ENCODE results near the gene SMYD3. TPM values are rescaled to one million over a fixed set of nuclear protein-coding genes. Genes with fewer than 3 reads are reported as not detected.

Gene SMYD3
- total RNA-seq, 1 donor from 2014 or later = 29.3 TPM

DNA sequence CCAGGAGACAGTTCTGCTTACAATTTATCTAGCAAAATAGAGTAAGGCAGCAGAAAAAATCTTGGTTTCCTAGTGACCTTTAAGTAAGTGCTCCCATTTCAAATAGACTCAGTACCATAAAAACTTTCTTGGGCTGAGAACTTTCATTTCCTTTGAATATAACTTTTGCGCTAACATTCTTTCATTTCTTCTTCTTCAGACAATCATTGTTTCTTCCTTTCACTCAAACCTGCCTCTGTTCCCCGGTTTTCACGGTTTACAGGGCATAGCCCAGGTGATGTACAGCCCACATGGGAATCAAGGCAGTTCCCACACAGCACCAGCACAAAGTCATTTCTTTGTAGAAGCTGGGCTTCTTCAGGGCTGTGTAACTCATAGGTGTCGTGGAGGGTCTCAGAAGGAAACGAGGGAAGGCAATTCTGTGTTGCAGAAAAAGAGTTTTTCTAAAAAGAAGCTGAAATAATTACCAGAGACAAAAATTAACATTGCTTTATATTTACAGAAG lies 611.6 kb downstream of the SMYD3 start:
- Mint-ChIP-seq H3K27me3 (ENCODE audit: low read depth) (no peaks in the 10 kb centered on the region), H3K4me3 (ENCODE audit: unreplicated experiment) (no peak overlapping the region), H3K4me1 (ENCODE audit: low read depth) (peaks cover 17% of the 10 kb centered on the region), H3K36me3 (ENCODE audit: low read depth) (peaks cover 16% of the 10 kb centered on the region), H3K9me3 (ENCODE audit: low read depth) (peaks cover 15% of the 10 kb centered on the region), H3K27ac (ENCODE audit: unreplicated experiment) (no peak overlapping the region)
- DNase-seq (ENCODE audit: low spot score) = no peak
- TF ChIP-seq, protein P1, sequence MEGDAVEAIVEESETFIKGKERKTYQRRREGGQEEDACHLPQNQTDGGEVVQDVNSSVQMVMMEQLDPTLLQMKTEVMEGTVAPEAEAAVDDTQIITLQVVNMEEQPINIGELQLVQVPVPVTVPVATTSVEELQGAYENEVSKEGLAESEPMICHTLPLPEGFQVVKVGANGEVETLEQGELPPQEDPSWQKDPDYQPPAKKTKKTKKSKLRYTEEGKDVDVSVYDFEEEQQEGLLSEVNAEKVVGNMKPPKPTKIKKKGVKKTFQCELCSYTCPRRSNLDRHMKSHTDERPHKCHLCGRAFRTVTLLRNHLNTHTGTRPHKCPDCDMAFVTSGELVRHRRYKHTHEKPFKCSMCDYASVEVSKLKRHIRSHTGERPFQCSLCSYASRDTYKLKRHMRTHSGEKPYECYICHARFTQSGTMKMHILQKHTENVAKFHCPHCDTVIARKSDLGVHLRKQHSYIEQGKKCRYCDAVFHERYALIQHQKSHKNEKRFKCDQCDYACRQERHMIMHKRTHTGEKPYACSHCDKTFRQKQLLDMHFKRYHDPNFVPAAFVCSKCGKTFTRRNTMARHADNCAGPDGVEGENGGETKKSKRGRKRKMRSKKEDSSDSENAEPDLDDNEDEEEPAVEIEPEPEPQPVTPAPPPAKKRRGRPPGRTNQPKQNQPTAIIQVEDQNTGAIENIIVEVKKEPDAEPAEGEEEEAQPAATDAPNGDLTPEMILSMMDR (IDR thresholded peaks at IDR 0.05) = no peak

DNA sequence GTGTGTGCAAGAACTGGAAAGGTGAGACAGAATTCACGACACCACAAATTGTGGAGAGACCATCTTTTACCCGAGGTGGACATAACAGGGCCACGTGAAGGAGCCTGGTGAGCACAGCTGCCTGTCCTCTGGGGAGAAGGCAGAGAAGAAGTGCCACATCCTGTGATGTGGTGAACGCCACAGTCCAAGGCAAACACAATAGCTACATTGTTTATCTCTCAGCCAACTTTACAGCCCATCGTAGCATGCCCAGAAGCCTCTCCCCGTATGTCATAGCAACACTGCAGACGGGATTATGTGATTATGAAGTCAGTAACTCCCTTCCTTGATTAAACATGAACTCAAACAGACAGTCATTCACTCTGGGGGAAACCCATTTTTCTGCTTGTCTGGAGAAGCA lies 612.2 kb downstream of the SMYD3 start:
- H3K9me3 Mint-ChIP-seq (ENCODE audit: low read depth) = peaks cover 20% of the 10 kb centered on the region

DNA sequence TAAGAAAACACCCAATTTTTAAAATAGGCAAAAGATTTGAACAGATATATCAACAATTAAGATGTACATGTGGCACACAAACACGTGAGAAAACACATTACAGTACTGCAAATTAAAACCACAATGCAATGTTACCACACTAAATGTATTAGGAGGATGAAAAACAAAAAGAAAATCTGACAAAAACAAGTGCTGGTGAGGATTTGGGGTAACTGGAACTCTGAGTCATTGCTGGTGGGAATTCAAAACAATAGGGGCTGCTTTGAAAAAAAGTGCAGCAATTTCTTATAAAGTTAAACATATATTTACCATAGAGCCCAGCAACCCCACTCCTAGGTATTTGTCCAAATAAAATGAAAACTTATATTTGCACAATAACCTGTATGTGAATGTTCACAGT lies 614.1 kb downstream of the SMYD3 start:
- Mint-ChIP-seq H3K27me3 (ENCODE audit: low read depth) (no peaks in the 10 kb centered on the region), H3K27ac (ENCODE audit: unreplicated experiment) (no peak overlapping the region), H3K4me3 (ENCODE audit: unreplicated experiment) (no peak overlapping the region), H3K9me3 (ENCODE audit: low read depth) (peaks cover 26% of the 10 kb centered on the region), H3K4me1 (ENCODE audit: low read depth) (peaks cover 17% of the 10 kb centered on the region), H3K36me3 (ENCODE audit: low read depth) (peaks cover 24% of the 10 kb centered on the region)
- no peak for DNase-seq (ENCODE audit: low spot score)
- TF ChIP-seq, protein P1 (IDR thresholded peaks at IDR 0.05) = no peak

More for the DNA sequence above, 612.2 kb downstream of the SMYD3 start:
- Mint-ChIP-seq H3K4me3 (ENCODE audit: unreplicated experiment) (no peak overlapping the region), H3K4me1 (ENCODE audit: low read depth) (peaks cover 17% of the 10 kb centered on the region), H3K36me3 (ENCODE audit: low read depth) (peaks cover 22% of the 10 kb centered on the region), H3K27ac (ENCODE audit: unreplicated experiment) (no peak overlapping the region), H3K27me3 (ENCODE audit: low read depth) (no peaks in the 10 kb centered on the region)
- TF ChIP-seq, protein P1 (IDR thresholded peaks at IDR 0.05) = no peak
- no peak for DNase-seq (ENCODE audit: low spot score)

DNA sequence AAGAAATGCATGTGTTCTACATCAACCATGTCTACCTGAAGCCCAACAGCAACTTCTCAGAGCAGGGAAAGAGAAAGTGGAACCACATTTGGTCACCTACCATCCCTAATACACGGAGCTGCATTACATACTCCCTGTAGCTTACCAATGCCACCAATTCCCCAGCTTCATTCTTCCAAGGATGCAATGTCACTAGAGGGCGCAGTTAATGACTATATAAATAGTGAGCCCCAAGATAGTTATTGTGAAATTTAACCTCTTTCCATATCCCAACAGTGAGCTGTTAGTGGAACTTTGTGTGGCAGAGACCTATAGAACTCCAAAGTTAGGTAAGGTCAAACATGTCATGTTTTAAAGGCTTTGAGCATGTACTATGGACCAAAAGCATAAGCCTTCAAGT lies 618.3 kb downstream of the SMYD3 start:
- no peaks in the 10 kb centered on the region for H3K27me3 Mint-ChIP-seq (ENCODE audit: low read depth)
- H3K9me3 Mint-ChIP-seq (ENCODE audit: low read depth) = peaks cover 33% of the 10 kb centered on the region
- peaks cover 26% of the 10 kb centered on the region for H3K36me3 Mint-ChIP-seq (ENCODE audit: low read depth)
- no peak for DNase-seq (ENCODE audit: low spot score)
- TF ChIP-seq, protein P1 (IDR thresholded peaks at IDR 0.05) = peak; percentile 53
- H3K4me1 Mint-ChIP-seq (ENCODE audit: low read depth) = no peaks in the 10 kb centered on the region
- H3K4me3 Mint-ChIP-seq (ENCODE audit: unreplicated experiment) = no peak overlapping the region
- no peak overlapping the region for H3K27ac Mint-ChIP-seq (ENCODE audit: unreplicated experiment)

DNA sequence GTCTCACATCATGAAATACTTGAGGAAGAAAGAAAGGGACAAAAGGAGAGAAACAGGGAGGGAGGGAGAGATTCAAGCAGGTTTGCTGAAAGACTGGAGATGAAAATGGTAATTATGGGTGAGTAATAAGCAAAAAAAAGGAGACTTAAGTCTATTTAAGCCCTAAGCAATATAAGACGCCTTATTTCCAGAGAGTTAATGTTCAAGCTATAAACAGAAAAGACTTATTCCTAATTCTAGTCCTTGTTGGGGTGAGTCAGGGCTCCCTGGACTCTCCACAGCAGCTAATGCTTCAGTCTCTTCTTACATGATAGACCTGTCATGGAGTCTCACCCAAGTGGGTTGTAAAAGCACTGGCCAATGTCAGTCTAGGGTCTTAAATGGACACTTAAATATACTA lies 619.2 kb downstream of the SMYD3 start:
- H3K4me3 Mint-ChIP-seq (ENCODE audit: unreplicated experiment) = no peak overlapping the region
- H3K4me1 Mint-ChIP-seq (ENCODE audit: low read depth) = no peaks in the 10 kb centered on the region
- no peaks in the 10 kb centered on the region for H3K27me3 Mint-ChIP-seq (ENCODE audit: low read depth)
- H3K27ac Mint-ChIP-seq (ENCODE audit: unreplicated experiment) = no peak overlapping the region
- H3K36me3 Mint-ChIP-seq (ENCODE audit: low read depth) = peaks cover 22% of the 10 kb centered on the region
- DNase-seq (ENCODE audit: low spot score) = no peak
- TF ChIP-seq, protein P1 (IDR thresholded peaks at IDR 0.05) = no peak
- peaks cover 26% of the 10 kb centered on the region for H3K9me3 Mint-ChIP-seq (ENCODE audit: low read depth)
